A204.1 (cell line): ENCODE results near the gene PSTPIP2.
"Not testable (repeated sequence)": the region's sequence is repeated elsewhere in the genome, so short reads cannot be mapped to it uniquely, and the experiment has no call there.

Experiments used
- FAIRE-seq: peaks from 2 replicates; lab custom pipeline; 2012; peaks lifted over from hg19 to GRCh38; lab: Jason Lieb, UNC

PSTPIP2 gene

GRCh38 chr18:46069524-46069923 lies 2.5 kb downstream of the PSTPIP2 start:
- FAIRE-seq = no peak

DNA sequence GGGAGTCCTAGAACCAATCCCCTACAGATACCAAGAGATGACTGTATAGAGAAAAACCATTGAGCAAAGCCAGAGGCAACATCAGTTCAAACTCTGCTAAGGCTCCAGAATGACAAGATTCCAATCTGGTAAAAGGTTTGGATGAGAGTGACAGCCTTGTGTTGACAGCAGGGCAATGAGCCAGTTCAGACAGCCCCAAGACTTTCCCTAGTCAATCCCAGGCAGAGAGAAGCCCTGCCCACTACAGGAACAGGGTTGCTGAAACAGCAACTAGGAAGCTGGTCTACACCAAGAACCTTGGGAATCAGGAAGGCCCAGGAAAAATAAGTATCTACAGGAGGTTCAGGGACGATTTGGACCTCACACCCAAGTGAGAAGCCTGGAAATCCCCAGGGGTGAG lies 3.3 kb downstream of the PSTPIP2 start:
- no peak for FAIRE-seq

GRCh38 chr18:46067438-46068007 lies 4.5 kb downstream of the PSTPIP2 start:
- FAIRE-seq = no peak

- no peak for FAIRE-seq
These were observed 9.3 kb downstream of the PSTPIP2 start for GRCh38 chr18:46062781-46063180.

GRCh38 chr18:46061796-46062195 lies 10.3 kb downstream of the PSTPIP2 start:
- no peak for FAIRE-seq

DNA sequence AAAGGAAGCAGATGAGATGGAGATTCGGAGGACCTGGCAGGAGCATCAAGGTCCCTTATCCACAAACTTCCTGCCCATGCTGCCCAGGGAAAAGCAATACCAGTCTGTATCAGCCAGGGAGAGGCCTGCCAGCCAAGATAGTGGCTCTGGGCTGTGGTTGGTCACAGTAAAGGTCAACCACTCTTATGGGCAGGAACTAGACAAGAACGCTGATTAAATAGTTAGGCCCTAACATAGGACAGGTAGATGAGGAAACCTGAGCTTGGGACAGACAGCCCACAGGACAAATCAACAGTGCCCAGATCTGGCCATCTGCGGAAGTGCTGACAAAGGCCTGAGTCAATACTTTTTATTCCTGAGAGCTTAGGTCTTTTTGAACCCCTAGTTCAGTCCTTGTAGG lies 10.7 kb downstream of the PSTPIP2 start:
- FAIRE-seq = no peak

DNA sequence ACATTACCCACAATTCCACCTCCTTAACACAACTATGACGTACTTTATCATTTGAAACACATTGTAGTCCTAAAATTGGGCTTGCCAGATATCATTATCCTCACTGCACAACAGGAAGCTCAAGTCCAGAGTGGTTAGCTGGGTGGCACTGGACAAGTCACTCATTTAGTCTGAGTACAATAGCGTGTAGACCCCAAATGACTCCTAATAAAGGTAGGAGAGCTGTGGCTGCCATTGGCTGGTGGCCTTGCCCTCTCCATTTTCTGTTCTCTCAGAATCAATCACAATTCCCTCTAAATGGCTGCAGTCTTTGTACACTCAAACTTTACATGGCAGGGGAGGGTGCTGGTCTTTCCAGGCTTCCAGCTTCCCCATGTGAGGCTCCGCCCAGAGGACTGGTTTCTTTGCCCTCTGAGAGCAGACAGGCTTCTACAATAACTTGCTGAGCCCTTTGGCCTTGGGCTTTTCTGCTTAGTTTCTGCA lies 11.7 kb downstream of the PSTPIP2 start:
- FAIRE-seq = no peak

GRCh38 chr18:46055838-46056230 lies 16.2 kb downstream of the PSTPIP2 start:
- FAIRE-seq = no peak

GRCh38 chr18:46054956-46055837 lies 16.9 kb downstream of the PSTPIP2 start:
- no peak for FAIRE-seq

GRCh38 chr18:46053368-46054095 lies 18.5 kb downstream of the PSTPIP2 start:
- FAIRE-seq = no peak

GRCh38 chr18:46051731-46052461 lies 20.2 kb downstream of the PSTPIP2 start:
- no peak for FAIRE-seq

GRCh38 chr18:46050268-46050667 lies 21.8 kb downstream of the PSTPIP2 start:
- no peak for FAIRE-seq

- no peak for FAIRE-seq
These were observed 23.4 kb downstream of the PSTPIP2 start for GRCh38 chr18:46048641-46049040.

- not testable (repeated sequence) for FAIRE-seq
These were observed 24.7 kb downstream of the PSTPIP2 start for GRCh38 chr18:46047369-46047768.

DNA sequence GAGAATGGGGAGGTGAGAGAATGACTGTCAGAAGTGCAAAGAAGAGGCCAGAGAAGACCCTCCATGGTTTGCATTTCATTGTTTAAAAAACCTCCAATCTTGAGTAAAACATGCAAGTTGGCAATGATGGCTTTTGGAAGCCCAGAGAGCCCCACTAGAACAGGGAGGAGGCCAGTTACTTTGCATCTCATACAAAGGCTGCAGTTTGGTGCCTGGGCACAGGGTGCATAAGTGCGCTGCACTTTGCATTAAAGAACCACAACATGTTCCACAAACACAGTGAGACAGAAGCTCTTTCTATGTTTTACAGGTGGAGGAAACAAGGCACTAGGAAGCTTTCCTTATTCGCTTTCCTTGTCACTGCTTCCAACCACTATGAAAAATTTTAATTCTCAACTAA lies 25.4 kb downstream of the PSTPIP2 start:
- no peak for FAIRE-seq

DNA sequence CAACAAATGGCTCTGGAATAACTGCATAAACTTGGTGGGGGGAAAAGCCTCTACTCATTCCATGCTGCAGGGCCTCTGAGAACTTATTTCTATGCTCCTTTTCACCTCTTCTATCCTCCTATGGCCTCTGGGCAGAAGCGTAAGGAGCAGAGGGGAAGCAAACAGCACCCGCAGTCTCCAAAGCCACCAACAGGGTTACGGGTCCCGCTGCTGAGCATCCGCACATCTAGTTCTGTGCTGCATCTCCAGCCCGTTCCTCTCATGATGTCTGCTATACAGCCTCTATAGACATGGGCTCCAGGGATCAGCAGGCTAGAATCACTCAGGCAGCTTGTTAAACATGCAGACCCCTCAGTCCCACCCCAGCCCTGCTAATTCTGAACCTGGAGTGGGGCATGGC lies 25.9 kb downstream of the PSTPIP2 start:
- no peak for FAIRE-seq

DNA sequence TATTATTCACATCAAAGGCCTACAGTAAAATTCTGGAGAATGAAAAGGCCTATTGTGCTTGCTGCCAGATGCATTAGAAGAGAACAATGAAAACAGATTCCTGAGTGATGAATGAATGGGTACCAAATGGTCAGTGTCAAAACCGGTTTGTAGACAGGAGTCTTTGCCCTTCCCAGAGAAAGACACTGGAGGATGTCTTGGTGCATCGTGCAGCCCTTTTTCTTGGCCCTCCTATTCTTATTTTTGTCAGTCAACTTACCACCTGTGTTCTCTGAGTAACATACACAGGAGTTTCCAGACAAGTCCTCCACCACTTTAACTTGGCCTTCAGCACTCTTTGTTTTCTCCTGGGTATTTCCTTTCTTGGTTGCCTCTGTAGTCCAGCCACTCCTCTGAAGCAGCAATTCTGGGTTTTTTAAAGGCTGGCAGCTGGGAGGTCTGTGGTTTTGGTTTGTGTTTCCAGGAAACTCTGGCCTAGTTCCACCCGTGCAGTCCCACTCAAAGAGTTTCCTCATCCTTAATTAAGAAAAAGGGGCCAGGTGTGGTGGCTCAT lies 29.4 kb downstream of the PSTPIP2 start:
- FAIRE-seq = no peak

DNA sequence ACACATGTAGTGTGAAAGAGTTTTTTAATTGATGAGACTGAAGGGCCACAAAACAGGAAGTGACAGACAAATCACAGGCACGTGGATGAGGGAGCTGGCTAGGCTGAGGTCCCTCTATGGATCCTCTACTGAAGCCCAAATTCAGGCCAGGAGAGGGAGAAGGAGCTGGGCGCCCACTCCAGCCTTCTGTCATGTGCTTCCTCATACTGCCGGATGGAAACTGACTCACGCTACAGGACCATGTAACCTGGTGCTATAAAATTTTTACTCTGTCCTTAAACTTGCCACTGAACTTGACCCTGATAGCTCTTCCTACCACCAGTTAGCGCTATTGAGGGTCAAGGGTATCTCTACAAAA lies 31.3 kb downstream of the PSTPIP2 start:
- no peak for FAIRE-seq

DNA sequence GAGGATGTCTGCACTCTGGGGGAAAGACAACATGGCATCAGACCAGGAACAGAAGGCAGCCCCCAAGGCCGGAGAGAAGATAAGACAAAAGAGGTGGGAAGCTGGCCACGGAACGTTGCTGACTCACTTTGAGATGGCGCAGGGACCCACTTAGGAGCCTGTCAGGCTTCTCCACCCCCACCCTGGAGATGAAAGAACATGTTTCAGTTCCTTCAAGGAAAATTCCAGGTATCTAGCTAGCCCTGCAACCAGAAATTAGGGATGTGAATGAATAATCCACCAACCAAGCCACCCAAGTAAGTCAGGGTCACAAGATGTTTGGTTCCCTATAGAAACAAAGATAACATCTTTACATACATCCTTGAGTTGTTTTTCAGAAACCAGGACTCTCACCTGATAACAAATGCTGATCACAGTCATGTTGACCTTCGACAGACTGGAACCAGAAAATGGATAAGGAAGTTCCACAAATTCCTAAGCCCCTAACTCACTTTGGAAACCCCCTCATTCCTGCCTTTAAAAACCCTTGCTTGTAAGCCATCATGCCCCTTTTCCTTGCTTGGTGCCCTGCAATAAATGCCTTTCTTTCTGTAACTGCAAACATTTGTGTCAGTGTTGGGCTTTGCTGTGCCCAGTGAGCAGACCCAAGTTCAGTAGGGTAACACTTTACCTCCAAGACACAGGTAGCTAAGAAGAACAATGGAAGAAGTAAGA lies 31.9 kb downstream of the PSTPIP2 start:
- no peak for FAIRE-seq

- no peak for FAIRE-seq
These were observed 34.4 kb downstream of the PSTPIP2 start for GRCh38 chr18:46037512-46038305.
